Endothelial cell of umbilical vein (primary cell): Measurements from ENCODE around the gene MARS1. TPM values are rescaled to one million over a fixed set of nuclear protein-coding genes. Genes with fewer than 3 reads are reported as not detected.
"Not testable (repeated sequence)": the region's sequence is repeated elsewhere in the genome, so short reads cannot be mapped to it uniquely, and the experiment has no call there.

ENCODE experiments used
- BruUV-seq: library from RNA; stranded (reverse); fragments of 400-500 nt; replicated peaks from 2 replicates; lab custom pipeline; 2021; lab: Mats Ljungman, UMichigan
- CTCF ChIA-PET: fragments of 300-600, 350-600 bp; sonication (Branson Sonifier 250); formaldehyde crosslinking; loops from one replicate; lab custom pipeline; 2021; ENCODE audit warnings: antibody characterized with exemption, inconsistent platforms; lab: Charles Lee
- POLR2A ChIA-PET: fragments of 300-600, 350-600 bp; sonication (Branson Sonifier 250); formaldehyde crosslinking; loops from one replicate; lab custom pipeline; 2021; ENCODE audit warnings: antibody characterized with exemption, inconsistent platforms; lab: Charles Lee
- DNase-seq: peaks from one replicate; pipeline ENCODE4 v3.0.0-alpha.2; 2011; ENCODE audit warnings: low read depth, low spot score
- FAIRE-seq: peaks from 2 replicates; lab custom pipeline; 2011; peaks lifted over from hg19 to GRCh38; lab: Jason Lieb, UNC
- H2AFZ ChIP-seq: 2 replicates; pipeline ENCODE4 v1.6.0; 2012; ENCODE audit warnings: low read depth, low read length, control low read depth, inconsistent platforms
- H3K27ac ChIP-seq: 2 replicates; pipeline ENCODE4 v1.5.1; 2011; ENCODE audit warnings: low read depth, mild to moderate bottlenecking, control low read depth, low read length, moderate library complexity; ENCODE audit not compliant: insufficient read depth
- H3K27me3 ChIP-seq, 2 experiments: 2 replicates each; pipeline versions ENCODE4 v1.6.0 to v1.6.1; 2011; ENCODE audit warnings: low read length in 2 of 2, mixed read lengths in 1 of 2; ENCODE audit not compliant: control insufficient read depth in 2 of 2, insufficient read depth in 2 of 2
- H3K36me3 ChIP-seq, 2 experiments: 2 replicates in 1 of 2; 3 replicates in 1 of 2; pipeline ENCODE4 v1.5.1; 2011; ENCODE audit warnings: low read length in 2 of 2, mild to moderate bottlenecking in 1 of 2, moderate library complexity in 1 of 2; ENCODE audit not compliant: control insufficient read depth in 2 of 2, insufficient read depth in 2 of 2; ENCODE audit errors: extremely low read depth in 1 of 2
- H3K4me1 ChIP-seq: 3 replicates; pipeline ENCODE4 v1.5.1; 2011; ENCODE audit warnings: mild to moderate bottlenecking, low read length; ENCODE audit not compliant: control insufficient read depth, insufficient read depth; ENCODE audit errors: extremely low read depth
- H3K4me2 ChIP-seq: 2 replicates; pipeline ENCODE4 v1.6.1; 2011; ENCODE audit warnings: low read length, control low read depth, mixed read lengths; ENCODE audit not compliant: insufficient read depth
- H3K4me3 ChIP-seq, 3 experiments: fragments of 200-600 bp in 1 of 3; sonication (generic), shearing (Covaris generic) in 1 of 3; replicated peaks in 1 of 3; 2 replicates each; pipeline ENCODE4 v1.5.1; 2011 to 2016; ENCODE audit warnings: control low read depth in 3 of 3, low read length in 3 of 3, mild to moderate bottlenecking in 2 of 3, inconsistent platforms in 1 of 3, low read depth in 1 of 3, moderate library complexity in 1 of 3; ENCODE audit not compliant: insufficient read depth in 1 of 3
- H3K79me2 ChIP-seq: 2 replicates; pipeline ENCODE4 v1.6.0; 2012; ENCODE audit warnings: low read length, inconsistent platforms; ENCODE audit not compliant: control insufficient read depth, insufficient read depth
- H3K9ac ChIP-seq: replicated peaks from 2 replicates; pipeline ENCODE3; 2011; ENCODE audit warnings: low read length, control low read depth; ENCODE audit not compliant: insufficient read depth; ENCODE audit errors: extremely low read depth
- H3K9me1 ChIP-seq: replicated peaks from 3 replicates; pipeline ENCODE4 v1.6.0; 2011; ENCODE audit warnings: mild to moderate bottlenecking, low read length; ENCODE audit not compliant: control insufficient read depth, insufficient read depth; ENCODE audit errors: extremely low read depth
- H3K9me3 ChIP-seq: replicated peaks from 2 replicates; pipeline ENCODE4 v1.5.1; 2012; ENCODE audit warnings: low read length, inconsistent platforms; ENCODE audit not compliant: control insufficient read depth, insufficient read depth
- H4K20me1 ChIP-seq: replicated peaks from 2 replicates; pipeline ENCODE3; 2011; ENCODE audit warnings: mild to moderate bottlenecking, low read length; ENCODE audit not compliant: control insufficient read depth, insufficient read depth; ENCODE audit errors: extremely low read depth
- EZH2 ChIP-seq: IDR thresholded peaks from 2 replicates; pipeline ENCODE4 v1.6.1; 2012; ENCODE audit warnings: borderline replicate concordance, low read depth, mild to moderate bottlenecking, moderate library complexity, low read length, inconsistent platforms; ENCODE audit not compliant: severe bottlenecking
- FOS ChIP-seq: IDR thresholded peaks from 2 replicates; pipeline ENCODE4 v1.6.1; 2011; ENCODE audit warnings: mild to moderate bottlenecking, low read length, moderate library complexity, borderline replicate concordance; ENCODE audit not compliant: insufficient read depth
- GATA2 ChIP-seq: IDR thresholded peaks from 2 replicates; pipeline ENCODE4 v1.7.0; 2011; ENCODE audit warnings: low read depth, mild to moderate bottlenecking, moderate library complexity, mixed read lengths, low read length; ENCODE audit not compliant: insufficient read length, insufficient read depth
- JUN ChIP-seq: IDR thresholded peaks from 2 replicates; pipeline ENCODE4 v1.6.1; 2011; ENCODE audit warnings: borderline replicate concordance, low read depth; ENCODE audit not compliant: insufficient read length, insufficient read depth
- POLR2A ChIP-seq: IDR thresholded peaks from 2 replicates; pipeline ENCODE4 v1.6.1; 2012; ENCODE audit warnings: low read depth, mild to moderate bottlenecking, control low read depth, low read length
- POLR2AphosphoS5 ChIP-seq: IDR thresholded peaks from 2 replicates; pipeline ENCODE4 v1.6.1; 2012; ENCODE audit warnings: low read depth, mild to moderate bottlenecking, control low read depth, low read length, moderate library complexity; ENCODE audit not compliant: insufficient read depth
- dilution Hi-C: fragments of 300-500 bp; cut with MboI; formaldehyde crosslinking; loops from one replicate; pipeline ENCODE4 v1.15.0; 2019; ENCODE audit warnings: low sequenced_read_pairs; ENCODE audit not compliant: extremely low pct_ligation_motif_present
- intact Hi-C: fragments of 100-400 bp; cut with micrococcal nuclease; formaldehyde crosslinking; loops from one replicate; pipeline ENCODE4 v1.10.0; 2022
- polyA plus RNA-seq, 4 experiments: library from polyadenylated mRNA; depleted of rRNA in 3 of 4; stranded (reverse) in 3 of 4; unstranded in 1 of 4; fragments of >200 nt; gene quantifications; 2 replicates each; pipeline versions ENCODE4 v1.2.1 to v1.2.3, GENCODE V29; 2011 to 2012; ENCODE audit warnings: missing spikeins in 1 of 4
- total RNA-seq: library from RNA; stranded (reverse); gene quantifications from 2 replicates; pipeline ENCODE4 v1.2.3, GENCODE V29; 2021
- TF ChIP-seq, protein P1 (sequence below), 2 donors: IDR thresholded peaks; 1 replicate in 1 of 2; 2 replicates in 1 of 2; pipeline ENCODE4 v1.5.1; 2011; ENCODE audit warnings: low read length in 2 of 2, mild to moderate bottlenecking in 2 of 2, moderate library complexity in 2 of 2, control low read depth in 1 of 2, inconsistent platforms in 1 of 2, low read depth in 1 of 2; ENCODE audit not compliant: insufficient read depth in 1 of 2; ENCODE audit errors: extremely low read depth in 1 of 2

Gene MARS1
- total and polyA plus RNA-seq, 2 donors (not counting 3 experiments of a cell fraction or from before 2014, with no cell fraction given), result 118 to 212 TPM

DNA sequence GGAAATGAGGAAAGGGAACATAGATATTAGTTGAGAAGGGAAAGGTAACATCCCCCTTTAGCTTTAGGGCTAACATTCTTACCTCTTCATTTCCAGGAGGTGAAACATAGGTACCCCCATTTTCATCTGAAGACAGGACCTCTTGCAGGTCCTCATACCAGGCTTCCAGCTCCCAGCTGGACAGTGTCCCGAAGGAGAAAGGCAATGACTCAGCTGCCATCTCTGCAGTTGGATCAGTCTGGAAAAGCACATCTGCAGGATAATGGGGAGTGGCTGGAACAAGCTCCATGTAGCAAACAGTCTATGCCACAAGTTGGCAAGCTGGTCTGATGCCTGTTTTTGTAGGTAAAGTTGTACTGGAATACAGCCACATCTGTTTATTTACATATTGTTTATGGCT, 29.3 kb downstream of the MARS1 start:
- H3K4me2 ChIP-seq, result no peak overlapping the region

DNA sequence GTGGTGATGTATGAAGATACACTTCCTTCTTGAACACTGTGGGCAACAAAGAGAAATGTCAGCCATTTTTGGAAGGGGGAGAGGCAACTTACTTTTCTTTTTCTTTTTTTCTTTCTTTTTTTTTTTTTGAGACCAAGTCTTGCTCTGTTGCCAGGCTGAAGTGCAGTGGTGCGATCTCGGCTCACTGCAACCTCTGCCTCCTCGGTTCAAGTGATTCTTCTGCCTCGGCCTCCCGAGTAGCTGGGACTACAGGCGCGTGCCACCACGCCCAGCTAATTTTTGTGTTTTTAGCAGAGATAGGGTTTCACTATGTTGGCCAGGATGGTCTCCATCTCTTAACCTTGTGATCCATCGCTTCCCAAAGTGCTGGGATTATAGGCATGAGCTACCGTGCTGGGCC, 29.9 kb downstream of the MARS1 start:
- CTCF ChIA-PET, result interaction anchor here (1.8 kb wide), 1 partner anchor 13 kb away, joined by 4 read pairs; no protein-coding TSS in a partner anchor

More for the DNA sequence above, 29.3 kb downstream of the MARS1 start:
- Histone ChIP-seq H3K36me3 (peaks cover 27 to 36% of the 10 kb centered on the region in 2 experiments), H3K79me2 (peaks cover 23% of the 10 kb centered on the region), H3K27ac (no peak overlapping the region), H4K20me1 (no peaks in the 10 kb centered on the region), H3K4me1 (peaks cover 33% of the 10 kb centered on the region), H3K27me3 (no peaks in the 10 kb centered on the region), H3K9me3 (no peaks in the 10 kb centered on the region), H2AFZ (no peak overlapping the region), H3K9ac (no peak overlapping the region), H3K4me3 (no peak overlapping the region), H3K9me1 (no peaks in the 10 kb centered on the region)
- dilution Hi-C loops (no loop called here), intact Hi-C loops (no loop called here)
- ChIA-PET CTCF (interaction anchor here (1.8 kb wide), 1 partner anchor 12 kb away, joined by 4 read pairs; no protein-coding TSS in a partner anchor), POLR2A (interaction anchor here (0.9 kb wide), 1 partner anchor 18 kb away, joined by 4 read pairs; no protein-coding TSS in a partner anchor)
- TF ChIP-seq JUN (no peak), EZH2 (no peak), GATA2 (no peak), POLR2A (no peak), FOS (no peak), POLR2AphosphoS5 (no peak)
- TF ChIP-seq, protein P1, sequence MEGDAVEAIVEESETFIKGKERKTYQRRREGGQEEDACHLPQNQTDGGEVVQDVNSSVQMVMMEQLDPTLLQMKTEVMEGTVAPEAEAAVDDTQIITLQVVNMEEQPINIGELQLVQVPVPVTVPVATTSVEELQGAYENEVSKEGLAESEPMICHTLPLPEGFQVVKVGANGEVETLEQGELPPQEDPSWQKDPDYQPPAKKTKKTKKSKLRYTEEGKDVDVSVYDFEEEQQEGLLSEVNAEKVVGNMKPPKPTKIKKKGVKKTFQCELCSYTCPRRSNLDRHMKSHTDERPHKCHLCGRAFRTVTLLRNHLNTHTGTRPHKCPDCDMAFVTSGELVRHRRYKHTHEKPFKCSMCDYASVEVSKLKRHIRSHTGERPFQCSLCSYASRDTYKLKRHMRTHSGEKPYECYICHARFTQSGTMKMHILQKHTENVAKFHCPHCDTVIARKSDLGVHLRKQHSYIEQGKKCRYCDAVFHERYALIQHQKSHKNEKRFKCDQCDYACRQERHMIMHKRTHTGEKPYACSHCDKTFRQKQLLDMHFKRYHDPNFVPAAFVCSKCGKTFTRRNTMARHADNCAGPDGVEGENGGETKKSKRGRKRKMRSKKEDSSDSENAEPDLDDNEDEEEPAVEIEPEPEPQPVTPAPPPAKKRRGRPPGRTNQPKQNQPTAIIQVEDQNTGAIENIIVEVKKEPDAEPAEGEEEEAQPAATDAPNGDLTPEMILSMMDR (IDR thresholded peaks at IDR 0.05; ENCODE audit: extremely low read depth in 1 of 2, insufficient read depth in 1 of 2, low read depth in 1 of 2, low read length in 2 of 2), result no peak
- no TSS peak for BruUV-seq
- peak; percentile 34 for DNase-seq
- peak; percentile 28 for FAIRE-seq

More for the DNA sequence above, 29.9 kb downstream of the MARS1 start:
- H4K20me1 ChIP-seq, DNase-seq, H3K4me3 ChIP-seq, H2AFZ ChIP-seq, H3K27me3 ChIP-seq, FAIRE-seq, BruUV-seq, dilution Hi-C loops, H3K4me2 ChIP-seq, H3K9me1 ChIP-seq, H3K9me3 ChIP-seq, H3K9ac ChIP-seq, intact Hi-C loops, POLR2A ChIA-PET, H3K27ac ChIP-seq: not testable (repeated sequence)
- Histone ChIP-seq H3K4me1 (peaks cover 34% of the 10 kb centered on the region), H3K36me3 (peaks cover 27 to 35% of the 10 kb centered on the region in 2 experiments), H3K79me2 (peaks cover 23% of the 10 kb centered on the region)
